Inflammatory macrophage treated with lipopolysaccharide for 4 hours (primary cell): ENCODE measurements around the gene RGP1.

Experiments used
- DNase-seq: peaks from one replicate; pipeline ENCODE4 v3.0.0-alpha.2; 2020

RGP1 gene

GRCh38 chr9:35748858-35749514 lies at the start of gene RGP1, which contains the start of gene GBA2:
TSS of gene RGP1 (plus strand) at chr9:35749287. CDS start at chr9:35749756, 469 bp downstream.
TSS of gene GBA2 (minus strand) at chr9:35749228. CDS start at chr9:35748704, 524 bp downstream.
- peak; percentile 82 for DNase-seq

GRCh38 chr9:35700031-35700430 lies 49.1 kb upstream of the RGP1 start:
- DNase-seq = no peak

- DNase-seq = no peak
Measured at GRCh38 chr9:35700942-35701341, 48.1 kb upstream of the RGP1 start.

GRCh38 chr9:35702696-35703095 lies 46.4 kb upstream of the RGP1 start:
- DNase-seq = peak; percentile 13

- no peak for DNase-seq
Measured at GRCh38 chr9:35703906-35704672, 45.0 kb upstream of the RGP1 start.

- no peak for DNase-seq
Measured at GRCh38 chr9:35705372-35705771, 43.7 kb upstream of the RGP1 start.

GRCh38 chr9:35705836-35706430 lies 43.2 kb upstream of the RGP1 start:
- DNase-seq = no peak

GRCh38 chr9:35706951-35707350 lies 42.1 kb upstream of the RGP1 start:
- DNase-seq = no peak

GRCh38 chr9:35708146-35708545 lies 40.9 kb upstream of the RGP1 start:
- no peak for DNase-seq

GRCh38 chr9:35710818-35711500 lies 38.1 kb upstream of the RGP1 start:
- DNase-seq = no peak

- DNase-seq = no peak
Measured at GRCh38 chr9:35711501-35712428, 37.3 kb upstream of the RGP1 start.

GRCh38 chr9:35712762-35713400 lies 36.2 kb upstream of the RGP1 start:
- no peak for DNase-seq

GRCh38 chr9:35713578-35713977 lies 35.5 kb upstream of the RGP1 start:
- DNase-seq = no peak

GRCh38 chr9:35714123-35714522 lies 35.0 kb upstream of the RGP1 start:
- no peak for DNase-seq

GRCh38 chr9:35714579-35715252 lies 34.4 kb upstream of the RGP1 start:
- DNase-seq = no peak

- DNase-seq = no peak
Measured at GRCh38 chr9:35716230-35716629, 32.9 kb upstream of the RGP1 start.

GRCh38 chr9:35717132-35717870 lies 31.8 kb upstream of the RGP1 start:
- DNase-seq = no peak

GRCh38 chr9:35718721-35719511 lies 30.2 kb upstream of the RGP1 start:
- DNase-seq = peak; percentile 54

- no peak for DNase-seq
Measured at GRCh38 chr9:35719546-35719945, 29.5 kb upstream of the RGP1 start.

GRCh38 chr9:35723426-35723825 lies 25.7 kb upstream of the RGP1 start:
- DNase-seq = no peak
